ENCODE measurements around the gene ST3GAL2.
"Not testable (repeated sequence)": the region's sequence is repeated elsewhere in the genome, so short reads cannot be mapped to it uniquely, and the experiment has no call there.

Gene ST3GAL2

DNA sequence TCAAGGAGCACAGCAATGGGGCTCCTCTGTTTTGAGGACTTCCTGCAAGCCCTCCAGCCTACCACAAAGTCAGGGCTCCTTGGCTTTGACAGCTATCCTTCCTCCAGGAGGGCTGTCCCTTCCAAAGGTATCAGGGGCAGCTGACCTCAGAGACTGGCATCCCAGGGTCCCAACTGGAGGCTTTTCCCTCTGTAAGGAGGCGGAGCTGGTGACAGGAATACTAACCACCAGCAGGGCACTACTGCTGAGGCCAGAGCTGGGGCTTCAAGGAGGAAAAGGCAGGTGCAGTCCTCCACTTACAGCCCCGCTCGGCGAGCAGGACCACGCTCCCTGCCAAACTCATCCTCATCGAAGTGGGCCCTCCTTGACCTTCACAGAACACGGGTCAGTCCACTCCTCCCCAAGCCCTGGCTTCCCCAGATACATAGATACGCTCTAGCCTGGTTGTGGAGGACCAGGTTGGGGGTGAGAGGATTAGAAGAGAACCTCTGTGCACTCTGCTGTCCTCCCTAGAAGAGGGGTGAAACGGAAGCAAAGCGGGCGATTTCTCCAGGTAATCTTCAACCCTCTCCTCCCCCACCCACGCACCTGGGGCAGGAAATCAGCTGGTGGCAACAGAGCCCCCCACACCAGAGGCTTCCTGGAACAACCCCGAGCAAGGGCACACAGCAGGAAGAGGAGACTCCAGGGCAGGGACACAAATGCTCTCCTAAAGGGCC is 20.5 kb downstream of the ST3GAL2 start:
- no peak for DNase-seq (ENCODE audit: extremely low spot score)
- ChIA-PET POLR2A (interaction anchor here (2.3 kb wide), 1 partner anchor 35 kb away, joined by 9 read pairs; the partner anchor contains the start of gene FCSK), CTCF (no interaction called here)
- TF ChIP-seq TARDBP (IDR thresholded peaks at IDR 0.05) (no peak), CTBP1 (IDR thresholded peaks at IDR 0.05; ENCODE audit: borderline replicate concordance) (no peak), SUZ12 (IDR thresholded peaks at IDR 0.05) (no peak), L3MBTL2 (conservative IDR thresholded peaks at IDR 0.05) (no peak), FOXA1 (IDR thresholded peaks at IDR 0.05) (no peak), FOXM1 (IDR thresholded peaks at IDR 0.05; ENCODE audit: borderline replicate concordance) (no peak), BHLHE40 (IDR thresholded peaks at IDR 0.05; ENCODE audit: borderline replicate concordance) (no peak)
- TF ChIP-seq, protein P1, sequence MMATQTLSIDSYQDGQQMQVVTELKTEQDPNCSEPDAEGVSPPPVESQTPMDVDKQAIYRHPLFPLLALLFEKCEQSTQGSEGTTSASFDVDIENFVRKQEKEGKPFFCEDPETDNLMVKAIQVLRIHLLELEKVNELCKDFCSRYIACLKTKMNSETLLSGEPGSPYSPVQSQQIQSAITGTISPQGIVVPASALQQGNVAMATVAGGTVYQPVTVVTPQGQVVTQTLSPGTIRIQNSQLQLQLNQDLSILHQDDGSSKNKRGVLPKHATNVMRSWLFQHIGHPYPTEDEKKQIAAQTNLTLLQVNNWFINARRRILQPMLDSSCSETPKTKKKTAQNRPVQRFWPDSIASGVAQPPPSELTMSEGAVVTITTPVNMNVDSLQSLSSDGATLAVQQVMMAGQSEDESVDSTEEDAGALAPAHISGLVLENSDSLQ (IDR thresholded peaks at IDR 0.05), result no peak

DNA sequence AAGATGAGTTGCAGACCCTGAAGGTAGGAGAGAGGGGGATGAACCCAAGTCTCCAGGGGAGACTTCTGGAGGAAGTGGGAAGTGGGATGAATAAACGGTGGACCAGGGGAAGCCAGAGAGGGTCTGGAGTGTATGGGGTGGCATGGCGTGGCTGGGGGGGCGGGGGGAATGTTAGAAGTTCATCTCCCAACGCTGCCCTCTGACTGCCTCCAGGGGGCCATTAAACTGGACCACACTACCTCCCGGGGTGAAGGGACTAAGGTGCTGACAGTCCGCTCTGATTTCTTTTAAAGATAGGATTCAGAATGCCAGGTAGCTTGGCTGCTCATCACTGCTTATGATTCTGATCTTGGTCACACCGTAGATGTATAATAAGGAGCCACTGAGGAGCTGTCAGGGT is 21.2 kb downstream of the ST3GAL2 start:
- TF ChIP-seq NFRKB (IDR thresholded peaks at IDR 0.05), result no peak
- no peak for TF ChIP-seq TARDBP (IDR thresholded peaks at IDR 0.05)
- no peak for TF ChIP-seq BHLHE40 (IDR thresholded peaks at IDR 0.05; ENCODE audit: borderline replicate concordance)
- no peak for TF ChIP-seq HDGF (IDR thresholded peaks at IDR 0.05; ENCODE audit: borderline replicate concordance)
- TF ChIP-seq LEF1 (IDR thresholded peaks at IDR 0.05; ENCODE audit: borderline replicate concordance), result no peak
- no peak for TF ChIP-seq ELF4 (IDR thresholded peaks at IDR 0.05)
- TF ChIP-seq SP1 (IDR thresholded peaks at IDR 0.05), result no peak
- no peak for TF ChIP-seq ARNT (IDR thresholded peaks at IDR 0.05)
- TF ChIP-seq ZNF384 (IDR thresholded peaks at IDR 0.05), result no peak
- no peak for TF ChIP-seq FOXK2 (IDR thresholded peaks at IDR 0.05)
- no peak for TF ChIP-seq CTBP1 (IDR thresholded peaks at IDR 0.05; ENCODE audit: borderline replicate concordance)
- TF ChIP-seq, protein P1 (IDR thresholded peaks at IDR 0.05), result no peak
- no peak for TF ChIP-seq L3MBTL2 (conservative IDR thresholded peaks at IDR 0.05)
- no peak for TF ChIP-seq SUZ12 (IDR thresholded peaks at IDR 0.05)
- no peak for TF ChIP-seq FOXA1 (IDR thresholded peaks at IDR 0.05)
- ChIA-PET CTCF (no interaction called here), POLR2A (interaction anchor here (2.3 kb wide), 1 partner anchor 36 kb away, joined by 9 read pairs; the partner anchor contains the start of gene FCSK)
- no peak for DNase-seq (ENCODE audit: extremely low spot score)

DNA sequence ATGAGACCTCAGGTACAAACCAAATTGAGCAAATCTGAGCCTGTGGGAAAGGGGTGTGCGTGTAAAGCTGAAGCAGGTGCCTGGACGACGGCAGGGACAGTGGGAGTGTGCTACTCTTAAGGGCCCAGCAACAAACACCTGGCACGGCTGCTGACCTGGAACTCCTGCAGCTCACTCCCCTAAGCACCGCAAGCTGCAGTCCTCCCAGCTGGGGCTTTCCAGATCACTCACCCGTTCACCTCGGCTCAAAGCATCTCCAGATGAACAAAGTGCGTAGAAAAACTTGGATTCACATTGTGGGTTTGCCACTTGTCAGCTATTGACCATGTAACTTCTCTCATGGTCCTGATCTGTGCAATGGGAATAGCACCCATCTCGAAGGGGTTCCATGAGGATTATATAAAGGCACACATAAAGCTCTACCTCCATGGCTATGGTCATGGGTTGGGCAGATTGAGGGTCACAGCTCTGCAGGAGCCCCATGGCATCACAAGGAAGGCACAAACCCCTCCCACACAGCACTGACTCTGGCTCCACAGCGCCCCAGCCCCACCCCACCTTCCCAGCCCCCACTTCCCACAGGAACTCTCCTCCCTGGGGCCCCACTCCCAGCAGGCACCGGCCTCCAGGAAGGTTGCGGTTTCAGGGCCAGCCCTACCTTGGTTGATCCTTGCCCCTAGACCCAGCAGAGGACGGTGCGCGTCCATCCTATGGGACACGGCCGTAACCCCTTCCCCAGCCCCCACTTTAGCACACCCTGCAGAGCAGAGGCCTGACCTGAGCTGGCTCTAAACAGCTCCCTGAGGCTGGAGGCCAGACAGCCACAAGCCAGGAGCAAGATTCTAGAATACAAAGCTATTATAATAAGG is 21.9 kb downstream of the ST3GAL2 start:
- TF ChIP-seq NFRKB (IDR thresholded peaks at IDR 0.05) (no peak), SP1 (IDR thresholded peaks at IDR 0.05) (no peak), LEF1 (IDR thresholded peaks at IDR 0.05; ENCODE audit: borderline replicate concordance) (no peak), ARNT (IDR thresholded peaks at IDR 0.05) (no peak), ELF4 (IDR thresholded peaks at IDR 0.05) (no peak), HDGF (IDR thresholded peaks at IDR 0.05; ENCODE audit: borderline replicate concordance) (no peak), ZNF384 (IDR thresholded peaks at IDR 0.05) (no peak), L3MBTL2 (conservative IDR thresholded peaks at IDR 0.05) (no peak), FOXA1 (IDR thresholded peaks at IDR 0.05) (no peak), FOXM1 (IDR thresholded peaks at IDR 0.05; ENCODE audit: borderline replicate concordance) (no peak), BHLHE40 (IDR thresholded peaks at IDR 0.05; ENCODE audit: borderline replicate concordance) (no peak), SUZ12 (IDR thresholded peaks at IDR 0.05) (no peak), FOXK2 (IDR thresholded peaks at IDR 0.05) (no peak), CTBP1 (IDR thresholded peaks at IDR 0.05; ENCODE audit: borderline replicate concordance) (no peak), TARDBP (IDR thresholded peaks at IDR 0.05) (no peak)
- TF ChIP-seq, protein P1 (IDR thresholded peaks at IDR 0.05), result no peak
- ChIA-PET POLR2A (interaction anchor here (1.5 to 2.3 kb wide), 2 partner anchors 21 to 37 kb away, joined by 4 to 9 read pairs; partner anchors contain the start of gene FCSK), CTCF (no interaction called here)
- DNase-seq (ENCODE audit: extremely low spot score), result no peak

DNA sequence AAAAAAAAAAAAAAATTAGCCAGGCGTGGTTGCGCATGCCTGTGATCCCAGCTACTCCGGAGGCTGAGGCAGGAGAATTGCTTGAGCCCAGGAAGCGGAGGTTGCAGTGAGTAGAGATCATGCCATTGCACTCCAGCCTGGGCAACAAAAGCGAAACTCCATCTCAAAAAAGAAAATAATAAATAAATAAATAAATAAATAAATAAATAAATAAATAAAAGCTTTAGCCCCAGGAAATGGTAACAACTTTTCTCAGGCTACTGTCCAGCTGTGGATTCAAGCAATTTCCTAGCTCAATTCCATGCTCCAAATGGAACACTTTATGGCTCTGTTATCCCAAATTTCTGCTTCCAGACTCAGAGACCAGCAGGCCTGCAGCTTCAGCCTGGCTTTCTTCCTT is 25.3 kb downstream of the ST3GAL2 start:
- POLR2A ChIA-PET; CTCF ChIA-PET; DNase-seq (ENCODE audit: extremely low spot score): not testable (repeated sequence)

DNA sequence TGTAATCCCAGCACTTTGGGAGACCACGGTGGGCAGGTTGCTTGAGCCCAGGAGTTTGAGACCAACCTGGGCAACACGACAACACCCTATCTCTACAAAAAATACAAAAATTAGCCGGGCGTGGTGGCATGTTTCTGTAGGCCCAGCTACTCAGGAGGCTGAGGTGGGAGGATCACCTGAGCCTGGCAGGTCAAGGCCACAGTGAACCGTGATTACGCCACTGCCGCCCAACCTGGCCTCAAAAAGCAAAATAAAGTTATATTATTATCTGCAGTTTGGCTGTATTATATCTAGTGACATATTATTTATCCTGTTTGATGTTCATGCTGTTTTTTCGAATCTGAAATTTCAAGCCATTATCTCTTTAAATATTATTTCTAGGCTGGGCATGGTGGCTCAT is 26.5 kb downstream of the ST3GAL2 start:
- TF ChIP-seq, protein P1 (IDR thresholded peaks at IDR 0.05), result no peak
- TF ChIP-seq SP1 (IDR thresholded peaks at IDR 0.05), result no peak
- no peak for TF ChIP-seq TARDBP (IDR thresholded peaks at IDR 0.05)
- TF ChIP-seq HDGF (IDR thresholded peaks at IDR 0.05; ENCODE audit: borderline replicate concordance), result no peak
- TF ChIP-seq ELF4 (IDR thresholded peaks at IDR 0.05), result no peak
- no peak for TF ChIP-seq ARNT (IDR thresholded peaks at IDR 0.05)
- TF ChIP-seq CTBP1 (IDR thresholded peaks at IDR 0.05; ENCODE audit: borderline replicate concordance), result no peak
- no peak for TF ChIP-seq LEF1 (IDR thresholded peaks at IDR 0.05; ENCODE audit: borderline replicate concordance)
- no peak for TF ChIP-seq SUZ12 (IDR thresholded peaks at IDR 0.05)
- TF ChIP-seq BHLHE40 (IDR thresholded peaks at IDR 0.05; ENCODE audit: borderline replicate concordance), result no peak
- TF ChIP-seq FOXA1 (IDR thresholded peaks at IDR 0.05), result no peak
- TF ChIP-seq FOXM1 (IDR thresholded peaks at IDR 0.05; ENCODE audit: borderline replicate concordance), result no peak
- ChIA-PET CTCF (no interaction called here), POLR2A (no interaction called here)
- DNase-seq (ENCODE audit: extremely low spot score), result no peak
